ENCODE results near the gene ZNF691.

ZNF691 gene

GRCh38 chr1:42816585-42817439, 29.6 kb upstream of the ZNF691 start, which contains the start of the genes ERMAP and SVBP:
ERMAP (plus strand) TSS chr1:42817122; CDS start chr1:42830449, 13,327 bp downstream.
SVBP (minus strand) TSS chr1:42817397; CDS start chr1:42816544, 853 bp downstream.
- Histone ChIP-seq H3K4me1 (ENCODE audit: insufficient read depth, poor library complexity, severe bottlenecking) (peaks cover 11% of the 10 kb centered on the region), H3K4me3 (ENCODE audit: severe bottlenecking) (peak within 1 kb of the TSS; percentile 91), H3K27ac (ENCODE audit: poor library complexity, severe bottlenecking) (peak within 1 kb of the TSS; percentile 79), H3K27me3 (ENCODE audit: insufficient read depth, poor library complexity, severe bottlenecking) (no peaks in the 10 kb centered on the region), H3K36me3 (ENCODE audit: low read depth) (peaks cover 4% of the 10 kb centered on the region; the same call in 1 of the 2 replicates), H3K9me3 (ENCODE audit: severe bottlenecking) (no peaks in the 10 kb centered on the region)
- TF ChIP-seq CTCF (IDR thresholded peaks at IDR 0.05; ENCODE audit: poor library complexity, severe bottlenecking) = no peak
- DNase-seq (ENCODE audit: low spot score) (peak; percentile 90), ATAC-seq (ENCODE audit: low read depth) (peak; percentile 87)

DNA sequence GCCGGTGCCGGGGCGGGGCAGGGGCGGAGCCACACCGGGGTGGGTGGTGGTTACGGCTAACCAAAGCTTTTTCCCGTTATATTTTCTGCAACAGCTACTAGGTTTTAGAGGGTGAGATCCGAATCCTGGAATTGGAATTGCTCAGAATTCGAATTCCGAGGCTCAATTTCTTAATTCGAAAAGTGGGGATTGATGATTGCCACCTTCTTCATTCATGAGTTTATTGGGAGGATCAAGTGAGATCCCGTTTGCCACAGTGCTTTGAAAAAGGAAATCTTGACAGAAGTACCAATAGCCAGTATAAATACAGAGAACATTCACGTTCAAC, 29.0 kb upstream of the ZNF691 start:
- no peak for TF ChIP-seq CTCF (IDR thresholded peaks at IDR 0.05; ENCODE audit: poor library complexity, severe bottlenecking)
- Histone ChIP-seq H3K27ac (ENCODE audit: poor library complexity, severe bottlenecking) (peak overlapping the region; percentile 79), H3K4me1 (ENCODE audit: insufficient read depth, poor library complexity, severe bottlenecking) (peaks cover 11% of the 10 kb centered on the region), H3K9me3 (ENCODE audit: severe bottlenecking) (no peaks in the 10 kb centered on the region), H3K36me3 (ENCODE audit: low read depth) (peaks cover 4% of the 10 kb centered on the region; the same call in 1 of the 2 replicates), H3K4me3 (ENCODE audit: severe bottlenecking) (peak overlapping the region; percentile 91), H3K27me3 (ENCODE audit: insufficient read depth, poor library complexity, severe bottlenecking) (no peaks in the 10 kb centered on the region)
- DNase-seq (ENCODE audit: low spot score) = no peak
- ATAC-seq (ENCODE audit: low read depth) = no peak; the same call in 2 of the 3 replicates

GRCh38 chr1:42817976-42818375, 28.4 kb upstream of the ZNF691 start:
- no peaks in the 10 kb centered on the region for H3K9me3 ChIP-seq (ENCODE audit: severe bottlenecking)
- H3K27ac ChIP-seq (ENCODE audit: poor library complexity, severe bottlenecking) = no peak overlapping the region
- ATAC-seq (ENCODE audit: low read depth) = no peak
- H3K4me1 ChIP-seq (ENCODE audit: insufficient read depth, poor library complexity, severe bottlenecking) = peaks cover 11% of the 10 kb centered on the region
- H3K27me3 ChIP-seq (ENCODE audit: insufficient read depth, poor library complexity, severe bottlenecking) = no peaks in the 10 kb centered on the region
- TF ChIP-seq CTCF (IDR thresholded peaks at IDR 0.05; ENCODE audit: poor library complexity, severe bottlenecking) = no peak
- no peak overlapping the region for H3K4me3 ChIP-seq (ENCODE audit: severe bottlenecking)
- peaks cover 4% of the 10 kb centered on the region; the same call in 1 of the 2 replicates for H3K36me3 ChIP-seq (ENCODE audit: low read depth)
- DNase-seq (ENCODE audit: low spot score) = no peak

- Histone ChIP-seq H3K4me3 (ENCODE audit: severe bottlenecking) (no peak overlapping the region), H3K4me1 (ENCODE audit: insufficient read depth, poor library complexity, severe bottlenecking) (peaks cover 8% of the 10 kb centered on the region), H3K9me3 (ENCODE audit: severe bottlenecking) (no peaks in the 10 kb centered on the region), H3K27me3 (ENCODE audit: insufficient read depth, poor library complexity, severe bottlenecking) (no peaks in the 10 kb centered on the region), H3K36me3 (ENCODE audit: low read depth) (no peaks in the 10 kb centered on the region), H3K27ac (ENCODE audit: poor library complexity, severe bottlenecking) (no peak overlapping the region)
- TF ChIP-seq CTCF (IDR thresholded peaks at IDR 0.05; ENCODE audit: poor library complexity, severe bottlenecking) = no peak
- ATAC-seq (ENCODE audit: low read depth) (no peak), DNase-seq (ENCODE audit: low spot score) (no peak)
These were observed 25.6 kb upstream of the ZNF691 start for GRCh38 chr1:42820813-42821212.

- no peaks in the 10 kb centered on the region for H3K9me3 ChIP-seq (ENCODE audit: severe bottlenecking)
- H3K4me1 ChIP-seq (ENCODE audit: insufficient read depth, poor library complexity, severe bottlenecking) = peaks cover 3% of the 10 kb centered on the region
- no peak for TF ChIP-seq CTCF (IDR thresholded peaks at IDR 0.05; ENCODE audit: poor library complexity, severe bottlenecking)
- no peaks in the 10 kb centered on the region for H3K27me3 ChIP-seq (ENCODE audit: insufficient read depth, poor library complexity, severe bottlenecking)
- no peak overlapping the region for H3K4me3 ChIP-seq (ENCODE audit: severe bottlenecking)
- DNase-seq (ENCODE audit: low spot score) (no peak), ATAC-seq (ENCODE audit: low read depth) (no peak)
- no peaks in the 10 kb centered on the region for H3K36me3 ChIP-seq (ENCODE audit: low read depth)
- no peak overlapping the region for H3K27ac ChIP-seq (ENCODE audit: poor library complexity, severe bottlenecking)
These were observed 24.7 kb upstream of the ZNF691 start for GRCh38 chr1:42821690-42822089.

Data from RWPE2 (cell line).